Hematopoietic multipotent progenitor cell treated with erythropoietin and hydrocortisone succinate and interleukin-3 and kit ligand, for 8 days (in vitro differentiated cells): Measurements from ENCODE around the gene KCNK6.
"Not testable (repeated sequence)": the region's sequence is repeated elsewhere in the genome, so short reads cannot be mapped to it uniquely, and the experiment has no call there.

Experiments
- DNase-seq: peaks from one replicate; pipeline ENCODE4 v3.0.0-alpha.2; 2015

Gene KCNK6

DNA sequence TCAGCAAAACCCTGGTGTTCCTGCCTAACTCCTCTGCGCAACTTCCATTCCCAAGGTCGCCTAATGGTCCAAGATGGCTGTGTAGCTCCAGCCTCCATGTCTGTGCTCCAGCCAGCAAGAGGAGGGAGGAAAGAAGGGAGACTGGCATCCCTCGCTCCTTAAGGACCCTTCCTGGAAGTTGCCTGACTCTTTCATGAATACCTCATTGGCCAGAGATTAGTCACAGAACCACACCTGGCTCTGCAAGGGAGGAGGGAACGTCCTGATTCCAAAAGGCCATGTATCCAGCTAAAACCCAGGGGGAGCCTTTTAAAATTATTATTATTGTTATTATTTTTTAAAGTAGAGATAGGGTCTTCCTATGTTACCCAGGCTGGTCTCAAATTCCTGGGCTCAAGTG is 4.8 kb downstream of the KCNK6 start:
- DNase-seq: no peak

GRCh38 chr19:38326591-38326990 is 6.9 kb downstream of the KCNK6 start:
- no peak for DNase-seq

DNA sequence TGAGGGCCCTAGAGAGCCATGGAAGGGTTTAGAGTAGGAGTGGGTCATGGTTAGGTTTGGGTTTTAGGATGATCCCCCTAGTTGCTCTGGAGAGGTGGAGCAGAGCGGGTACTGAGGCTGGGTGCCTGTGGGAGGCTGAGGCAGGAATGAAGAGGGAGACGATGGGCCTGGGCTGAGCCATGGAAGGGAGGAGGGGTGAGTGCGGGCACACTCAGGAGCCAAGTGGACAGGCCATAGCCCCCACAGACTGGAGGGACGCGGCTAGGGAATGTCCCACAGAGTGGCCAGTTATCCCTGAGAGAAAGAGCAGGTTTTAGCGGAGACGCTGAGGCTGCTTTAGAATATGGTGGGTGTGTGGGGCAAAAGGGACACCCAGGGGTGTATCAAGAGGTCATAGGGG is 10.0 kb downstream of the KCNK6 start:
- no peak for DNase-seq

DNA sequence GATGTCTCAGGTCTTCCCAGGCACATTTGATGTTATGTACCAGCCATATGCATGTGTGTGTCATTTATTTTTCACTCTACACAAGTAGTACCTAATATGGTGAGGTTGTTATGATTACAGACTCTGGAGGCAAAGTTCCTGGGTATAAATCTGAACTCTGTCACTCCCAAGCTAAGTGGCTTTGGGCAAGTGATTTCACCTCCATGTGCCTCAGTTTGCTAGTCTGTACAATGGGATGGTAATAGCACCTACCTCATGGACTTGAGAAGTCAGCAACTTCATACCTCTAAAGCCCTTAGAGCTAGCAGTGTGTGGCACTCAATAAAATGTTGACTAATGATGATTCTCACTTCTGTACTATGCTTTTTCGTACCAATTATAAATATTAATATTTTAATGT is 12.1 kb downstream of the KCNK6 start:
- no peak for DNase-seq

- no peak for DNase-seq
These were observed 13.6 kb downstream of the KCNK6 start for GRCh38 chr19:38333245-38333644.

DNA sequence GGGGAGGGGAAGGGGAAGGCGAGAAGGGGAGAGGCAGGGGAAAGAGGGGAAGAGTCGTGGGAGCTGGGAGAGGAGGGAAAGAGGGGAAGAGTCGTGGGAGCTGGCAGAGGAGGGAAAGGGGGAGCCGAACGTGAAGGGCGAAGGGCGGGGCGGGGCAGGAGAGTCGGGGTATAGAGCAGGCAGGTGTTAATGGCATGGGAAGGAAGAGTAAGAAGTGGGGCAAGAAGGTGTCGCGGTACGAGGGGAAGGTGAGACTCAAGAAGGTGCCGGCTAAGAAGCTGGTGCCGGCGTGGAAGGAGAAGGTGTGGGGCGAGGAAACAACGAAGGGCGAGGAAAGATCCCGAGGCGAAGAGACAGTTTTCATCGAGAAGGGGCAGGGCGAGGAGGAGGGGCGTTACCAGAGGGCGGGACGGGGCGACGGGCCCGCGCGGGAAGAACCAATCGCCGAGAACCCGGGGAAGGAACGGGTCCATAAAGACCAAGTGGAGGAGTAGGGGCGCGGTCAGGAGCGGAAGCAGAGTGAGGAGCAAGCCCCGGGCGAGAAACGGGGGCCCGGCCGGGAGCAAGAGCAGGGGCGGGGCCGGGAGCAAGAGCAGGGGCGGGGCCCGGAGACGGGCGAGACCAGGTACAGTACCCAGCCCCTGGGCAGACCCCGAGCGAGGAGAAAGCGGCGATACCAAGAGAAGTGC is 16.4 kb downstream of the KCNK6 start:
- DNase-seq: peak; percentile 97

DNA sequence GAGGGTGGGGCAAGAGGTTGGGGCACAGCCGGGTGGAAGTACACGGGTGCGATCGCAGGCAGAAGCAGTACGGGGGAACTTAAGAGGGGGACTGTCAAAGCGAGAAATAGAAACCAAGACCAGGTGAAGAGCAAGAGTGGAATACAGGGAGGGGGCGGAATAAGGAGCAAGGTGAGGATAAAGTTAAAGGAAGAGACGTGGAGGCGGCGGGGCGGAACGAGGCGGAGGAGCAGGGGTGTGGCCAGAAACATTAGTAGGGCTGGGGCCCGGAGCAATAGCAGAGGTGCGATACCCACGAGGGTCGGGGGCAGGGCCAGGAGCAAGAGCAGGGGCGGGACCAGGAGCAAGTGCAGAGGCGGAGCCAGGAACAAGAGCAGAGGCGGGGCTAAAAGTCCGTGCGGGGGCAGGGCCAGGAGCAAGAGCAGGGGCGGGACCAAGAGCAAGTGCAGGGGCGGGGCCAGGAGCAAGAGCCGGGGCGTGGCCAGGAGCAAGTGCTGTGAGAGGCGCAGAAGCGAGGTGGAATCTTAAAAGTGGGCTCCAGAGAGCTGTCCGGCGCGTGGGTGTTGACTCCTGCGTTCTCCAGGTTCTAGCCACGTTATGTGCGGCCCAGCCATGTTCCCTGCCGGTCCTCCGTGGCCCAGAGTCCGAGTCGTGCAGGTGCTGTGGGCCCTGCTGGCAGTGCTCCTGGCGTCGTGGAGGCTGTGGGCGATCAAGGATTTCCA is 17.2 kb downstream of the KCNK6 start:
- peak; percentile 96 for DNase-seq

DNA sequence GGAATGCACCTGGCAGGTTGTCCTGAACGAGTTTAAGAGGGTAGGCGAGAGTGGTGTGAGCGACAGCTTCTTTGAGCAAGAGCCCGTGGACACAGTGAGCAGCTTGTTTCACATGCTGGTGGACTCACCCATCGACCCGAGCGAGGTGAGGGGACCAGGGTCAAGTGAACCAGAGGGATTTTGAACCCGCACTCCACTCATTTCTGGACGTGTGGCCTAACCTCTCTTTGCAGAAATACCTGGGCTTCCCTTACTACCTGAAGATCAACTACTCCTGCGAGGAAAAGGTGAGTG is 17.7 kb downstream of the KCNK6 start:
- DNase-seq: no peak

- not testable (repeated sequence) for DNase-seq
These were observed 19.4 kb downstream of the KCNK6 start for GRCh38 chr19:38339011-38339410.

- no peak for DNase-seq
These were observed 21.3 kb downstream of the KCNK6 start for GRCh38 chr19:38340927-38341326.

- no peak for DNase-seq
These were observed 27.2 kb downstream of the KCNK6 start for GRCh38 chr19:38346837-38347236.

DNA sequence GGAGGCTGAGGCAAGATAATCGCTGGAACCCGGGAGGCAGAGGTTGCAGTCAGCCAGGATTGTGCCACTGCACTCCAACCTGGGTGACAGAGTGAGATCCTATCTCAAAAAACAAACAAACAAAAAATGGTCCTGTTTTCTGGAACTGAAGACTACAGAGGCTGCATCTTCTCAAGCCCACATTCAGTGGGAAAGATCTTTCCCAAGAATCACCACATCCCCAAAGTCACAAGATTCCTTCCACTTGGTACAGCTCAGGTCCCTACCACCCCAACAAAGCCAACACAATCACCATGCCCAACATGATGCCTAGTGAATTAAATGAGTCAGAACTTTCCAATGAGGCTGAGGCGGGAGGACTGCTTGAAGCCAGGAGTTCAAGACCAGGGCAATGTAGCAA is 31.2 kb downstream of the KCNK6 start:
- no peak for DNase-seq

- DNase-seq: no peak
These were observed 32.3 kb downstream of the KCNK6 start for GRCh38 chr19:38351865-38352395.

- no peak for DNase-seq
These were observed 33.0 kb downstream of the KCNK6 start for GRCh38 chr19:38352611-38353010.

DNA sequence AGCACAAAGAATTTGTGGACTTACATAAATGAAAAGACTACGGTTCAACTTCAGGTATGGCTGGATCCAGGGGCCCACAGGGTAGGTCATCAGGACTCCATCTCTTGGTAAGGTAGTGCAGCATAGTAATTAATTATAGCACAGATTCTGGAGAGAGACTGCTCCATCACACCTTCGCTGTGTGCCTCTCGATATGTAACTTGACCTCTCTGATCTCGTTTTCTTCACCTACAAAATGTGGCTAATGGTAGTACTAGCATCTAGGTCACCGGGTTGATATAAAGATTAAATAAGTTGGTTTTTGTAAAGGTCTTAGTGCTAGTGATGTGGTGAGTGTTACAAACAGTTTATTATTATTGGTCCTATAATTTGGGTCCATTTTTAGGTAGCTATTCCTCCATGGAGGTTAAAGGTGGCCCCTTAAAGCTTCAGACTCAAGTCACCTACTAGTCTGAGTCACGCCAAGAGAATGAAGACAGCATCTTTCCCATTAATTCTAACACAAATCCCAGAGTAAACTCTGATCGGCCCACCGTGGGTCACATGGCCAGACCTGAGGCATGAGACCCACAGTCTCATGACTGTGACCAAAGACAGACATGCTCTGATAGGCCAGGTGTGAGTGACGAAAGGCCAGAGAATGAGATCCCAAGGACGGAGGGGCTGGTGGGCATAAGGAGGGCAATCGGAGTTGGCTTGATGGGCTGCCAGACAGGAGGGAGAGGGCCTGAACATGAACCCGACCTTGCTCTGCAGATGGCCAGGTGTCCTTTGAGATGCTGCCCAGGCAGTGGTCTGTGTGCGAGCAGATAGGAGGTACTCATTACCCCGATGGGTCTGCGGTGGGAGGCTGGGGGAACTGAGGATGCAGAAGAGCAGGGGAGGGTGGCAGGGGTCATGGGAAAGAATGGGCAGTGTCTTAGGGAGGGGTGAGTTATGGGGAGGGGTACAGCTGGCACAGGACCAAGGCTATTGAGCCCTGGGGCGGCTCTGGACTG is 36.4 kb downstream of the KCNK6 start:
- no peak for DNase-seq

DNA sequence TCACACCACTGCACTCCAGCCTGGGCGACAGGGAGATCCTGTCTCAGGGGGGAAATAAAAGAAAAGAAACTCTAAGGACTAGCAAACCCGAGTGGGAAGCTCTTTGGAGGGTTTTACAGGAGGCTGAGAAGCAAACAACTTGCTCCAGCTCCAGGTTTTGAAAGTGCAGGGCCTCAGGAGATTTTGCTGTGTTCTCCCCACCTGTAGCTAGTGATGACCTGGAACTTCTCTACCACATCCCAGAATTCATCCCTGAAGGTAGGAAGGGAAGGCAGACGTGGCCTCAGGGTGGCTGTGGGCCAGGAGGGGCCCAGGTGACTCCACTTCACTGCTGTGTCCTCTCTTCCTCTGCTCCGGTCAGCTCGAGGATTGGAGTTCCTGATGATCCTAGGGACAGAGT is 38.4 kb downstream of the KCNK6 start:
- DNase-seq: no peak

- DNase-seq: no peak
These were observed 39.8 kb downstream of the KCNK6 start for GRCh38 chr19:38359242-38360021.

- DNase-seq: no peak
These were observed 40.7 kb downstream of the KCNK6 start for GRCh38 chr19:38360351-38360750.

DNA sequence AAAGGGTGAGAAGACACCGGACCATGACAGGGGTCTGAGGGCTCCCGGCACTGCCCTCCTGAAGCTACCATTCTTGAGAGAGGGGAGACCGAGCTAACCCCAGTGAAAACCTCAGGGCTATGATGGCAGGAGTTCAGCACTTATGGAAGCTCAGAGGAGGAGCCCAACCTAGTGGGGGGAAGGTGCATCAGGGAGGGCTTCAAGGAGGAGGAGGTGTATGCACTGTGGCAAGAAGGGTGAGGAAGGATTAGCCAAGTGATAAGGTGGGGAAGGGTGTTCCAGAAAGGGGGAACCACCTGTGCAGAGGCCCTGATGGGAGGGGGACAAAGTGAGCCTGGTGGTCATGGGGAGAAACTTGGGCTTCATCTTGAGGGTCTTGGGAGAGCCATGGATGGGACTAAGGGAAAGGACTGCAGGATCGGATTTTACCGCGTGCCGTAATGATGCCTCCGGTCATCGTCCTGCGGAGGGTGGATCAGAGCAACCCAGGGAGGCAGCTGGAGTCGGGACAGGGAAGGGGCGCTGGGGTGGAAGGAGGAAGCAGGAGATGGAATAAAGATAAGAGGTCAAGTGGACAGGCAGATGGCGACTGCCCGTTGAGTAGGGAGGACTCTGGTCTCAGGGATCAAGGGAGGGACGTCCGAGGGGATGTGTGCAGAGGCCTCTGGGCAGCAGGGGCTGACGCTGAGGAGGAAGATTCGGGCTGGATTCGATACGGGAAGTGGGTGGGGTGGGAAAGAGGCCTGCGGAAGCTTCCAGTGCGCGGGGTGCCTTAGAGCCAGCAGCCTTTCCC is 41.4 kb downstream of the KCNK6 start:
- DNase-seq: no peak

DNA sequence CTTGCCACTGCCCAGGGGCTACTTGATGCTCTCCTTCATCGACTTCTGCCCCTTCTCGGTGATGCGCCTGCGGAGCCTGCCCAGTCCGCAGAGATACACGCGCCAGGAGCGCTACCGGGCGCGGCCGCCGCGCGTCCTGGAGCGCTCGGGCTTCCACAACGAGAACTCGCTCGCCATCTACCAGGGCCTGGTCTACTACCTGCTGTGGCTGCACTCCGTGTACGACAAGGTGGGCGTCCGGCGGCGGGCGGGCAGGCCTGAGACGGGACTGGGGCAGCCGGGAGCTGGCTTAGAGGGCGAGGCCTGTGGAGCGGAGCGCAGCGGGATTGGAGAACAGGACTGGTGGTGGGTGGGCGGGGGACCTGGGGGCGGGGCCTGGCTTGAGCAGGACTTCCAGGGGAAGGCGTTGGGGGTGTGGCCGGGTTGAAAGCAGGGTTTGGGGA is 42.0 kb downstream of the KCNK6 start:
- DNase-seq: peak; percentile 72

- DNase-seq: peak; percentile 79
These were observed 42.7 kb downstream of the KCNK6 start for GRCh38 chr19:38362076-38362945.
